Stimulated activated CD4-positive, alpha-beta T cell treated with anti-CD3 and anti-CD28 coated beads, TNF-alpha, amount 100 ng/mL, for 4 hours (primary cell): ENCODE results near the gene ERCC5.

Source experiments
- DNase-seq, 3 experiments: peaks; one replicate each; pipeline ENCODE4 v3.0.0-alpha.2; 2020; ENCODE audit warnings: low read depth in 3 of 3

Gene ERCC5

DNA sequence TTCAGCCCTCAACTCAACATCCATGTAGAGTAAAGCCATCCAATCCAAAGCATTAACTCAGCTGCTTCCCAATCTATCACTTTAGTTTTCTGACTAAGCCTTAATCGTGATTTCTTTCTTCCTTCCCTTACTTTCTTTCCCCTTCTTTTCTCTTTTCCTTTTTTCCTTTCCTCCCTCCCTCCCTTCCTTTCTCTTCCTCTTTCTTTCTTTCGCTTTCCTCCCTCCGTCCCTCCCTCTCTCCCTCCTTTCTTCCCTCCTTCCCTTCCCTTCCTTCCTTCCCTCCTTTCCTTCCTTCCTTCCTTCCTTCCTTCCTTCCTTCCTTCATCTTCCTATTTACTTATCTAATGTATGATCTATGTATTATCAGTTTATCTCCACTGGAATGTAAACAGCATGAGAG is 71.2 kb downstream of the ERCC5 start:
- DNase-seq, result no peak

DNA sequence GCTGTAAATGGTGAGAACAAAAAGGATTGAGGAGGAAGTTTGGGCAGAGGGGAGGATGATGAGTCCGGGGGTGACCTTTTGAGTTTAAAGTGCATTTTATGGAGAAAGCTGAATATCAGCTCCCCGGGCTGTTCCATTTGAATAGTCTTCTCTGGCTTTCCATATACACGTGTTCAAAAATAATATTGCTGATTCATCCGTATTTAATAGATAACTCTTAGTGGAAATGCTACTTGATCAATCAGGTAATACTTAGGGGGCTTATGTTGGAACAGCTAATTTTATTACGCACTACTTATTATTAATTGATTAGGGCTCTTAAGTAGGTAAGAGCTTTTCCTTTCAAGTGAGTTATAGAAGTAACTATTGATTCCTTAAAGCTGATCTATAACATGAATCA is 76.4 kb downstream of the ERCC5 start:
- DNase-seq, result no peak
